SK-N-SH (cell line): ENCODE measurements around the gene NOL4L. TPM values are rescaled to one million over a fixed set of nuclear protein-coding genes. Genes with fewer than 3 reads are reported as not detected.

Source experiments
- CTCF ChIA-PET: fragments of 300-600, 350-600 bp; formaldehyde crosslinking; extraction: SDS; loops from one replicate; lab custom pipeline; 2021; lab: Yijun Ruan, JAX
- POLR2A ChIA-PET: fragments of 350-600 bp; sonication (Branson Sonifier 250); formaldehyde crosslinking; extraction: SDS; loops from one replicate; lab custom pipeline; 2020; ENCODE audit warnings: antibody characterized with exemption, inconsistent platforms; lab: Yijun Ruan, JAX
- DNase-seq: peaks from one replicate; pipeline ENCODE4 v3.0.0; 2012
- H2AFZ ChIP-seq: fragments of 200-600 bp; sonication (generic); 2 replicates; pipeline ENCODE4 v1.8.1; 2016; ENCODE audit warnings: antibody characterized with exemption, mild to moderate bottlenecking, low read depth
- H3F3A ChIP-seq: fragments of 200-600 bp; sonication (generic); replicated peaks from 2 replicates; pipeline ENCODE3; 2016; ENCODE audit warnings: antibody characterized with exemption, mild to moderate bottlenecking; ENCODE audit not compliant: insufficient read depth
- H3K27ac ChIP-seq, 2 experiments: fragments of 200-500 bp in 1 of 2; fragments of 200-600 bp in 1 of 2; sonication (Bioruptor generic) in 1 of 2; sonication (generic), shearing (Covaris generic) in 1 of 2; 2 replicates each; pipeline versions ENCODE4 v1.5.1 to v1.6.1; 2014 to 2016; ENCODE audit warnings: low read depth in 2 of 2, inconsistent platforms in 1 of 2, low read length in 1 of 2, mild to moderate bottlenecking in 1 of 2, mixed read lengths in 1 of 2
- H3K27me3 ChIP-seq: fragments of 200-600 bp; sonication (generic), shearing (Covaris generic); 2 replicates; pipeline ENCODE4 v1.6.1; 2016; ENCODE audit warnings: mixed run types; ENCODE audit not compliant: insufficient read depth
- H3K36me3 ChIP-seq, 2 experiments: fragments of 200-500 bp in 1 of 2; fragments of 200-600 bp in 1 of 2; sonication (Bioruptor generic) in 1 of 2; sonication (generic) in 1 of 2; replicated peaks in 1 of 2; 2 replicates each; pipeline versions ENCODE3 to v1.5.1; 2014 to 2016; ENCODE audit warnings: low read length in 1 of 2, mild to moderate bottlenecking in 1 of 2; ENCODE audit not compliant: insufficient read depth in 2 of 2, control insufficient read depth in 1 of 2
- H3K4me1 ChIP-seq, 2 experiments: fragments of 200-500 bp in 1 of 2; fragments of 200-600 bp in 1 of 2; sonication (Bioruptor generic) in 1 of 2; sonication (generic), shearing (Covaris generic) in 1 of 2; 2 replicates each; pipeline versions ENCODE4 v1.5.1 to v1.6.1; 2014 to 2016; ENCODE audit warnings: low read depth in 1 of 2, low read length in 1 of 2, mixed run types in 1 of 2; ENCODE audit not compliant: insufficient read depth in 2 of 2, control insufficient read depth in 1 of 2
- H3K4me2 ChIP-seq: fragments of 200-600 bp; sonication (generic), shearing (Covaris generic); 2 replicates; pipeline ENCODE4 v1.6.1; 2017; ENCODE audit warnings: mixed run types
- H3K4me3 ChIP-seq, 2 experiments: fragments of 200-500 bp in 1 of 2; fragments of 200-600 bp in 1 of 2; sonication (Bioruptor generic) in 1 of 2; sonication (generic), shearing (Covaris generic) in 1 of 2; 2 replicates each; pipeline versions ENCODE4 v1.5.1 to v1.8.1; 2014 to 2016; ENCODE audit warnings: low read depth in 2 of 2, inconsistent platforms in 1 of 2, low read length in 1 of 2, mild to moderate bottlenecking in 1 of 2, mixed read lengths in 1 of 2, moderate library complexity in 1 of 2
- H3K79me2 ChIP-seq: fragments of 200-600 bp; sonication (generic); 2 replicates; pipeline ENCODE4 v1.8.1; 2017; ENCODE audit warnings: mild to moderate bottlenecking; ENCODE audit not compliant: insufficient read depth
- H3K9ac ChIP-seq: fragments of 200-600 bp; sonication (generic); 2 replicates; pipeline ENCODE4 v1.6.1; 2017; ENCODE audit warnings: mixed run types
- H3K9me2 ChIP-seq: fragments of 200-600 bp; sonication (generic); 2 replicates; pipeline ENCODE4 v1.6.1; 2017; ENCODE audit warnings: mixed run types
- H3K9me3 ChIP-seq: fragments of 200-600 bp; sonication (generic); 2 replicates; pipeline ENCODE4 v1.6.1; 2017; ENCODE audit warnings: mixed run types, mild to moderate bottlenecking, moderate library complexity
- H4K20me1 ChIP-seq: fragments of 200-600 bp; sonication (generic); 2 replicates; pipeline ENCODE4 v1.6.1; 2017; ENCODE audit warnings: mild to moderate bottlenecking, mixed run types; ENCODE audit not compliant: insufficient read depth
- CHD2 ChIP-seq: fragments of 150-350 bp; IDR thresholded peaks from 2 replicates; pipeline ENCODE4 v1.6.1; 2018; ENCODE audit warnings: low read length; ENCODE audit not compliant: partially characterized antibody
- ELF1 ChIP-seq: IDR thresholded peaks from 2 replicates; pipeline ENCODE4 v1.4.0; 2012
- EP300 ChIP-seq, 2 experiments: IDR thresholded peaks; 2 replicates each; pipeline versions ENCODE4 v1.4.0 to v1.6.1; 2012; ENCODE audit warnings: borderline replicate concordance in 1 of 2, low read depth in 1 of 2, low read length in 1 of 2
- FOXM1 ChIP-seq: IDR thresholded peaks from 2 replicates; pipeline ENCODE4 v1.4.0; 2012; ENCODE audit warnings: low read depth, mild to moderate bottlenecking
- GABPA ChIP-seq: IDR thresholded peaks from 2 replicates; pipeline ENCODE4 v1.4.0; 2012; ENCODE audit warnings: low read depth, mild to moderate bottlenecking
- GATA2 ChIP-seq: sonication (generic); formaldehyde crosslinking; IDR thresholded peaks from 2 replicates; pipeline ENCODE4 v1.5.0; 2020; ENCODE audit warnings: mild to moderate bottlenecking, missing genetic modification reagents
- JUND ChIP-seq: IDR thresholded peaks from 2 replicates; pipeline ENCODE4 v1.4.0; 2012
- NFIC ChIP-seq: IDR thresholded peaks from 2 replicates; pipeline ENCODE4 v1.4.0; 2012; ENCODE audit warnings: borderline replicate concordance
- RXRA ChIP-seq: IDR thresholded peaks from 2 replicates; pipeline ENCODE4 v1.4.0; 2012; ENCODE audit warnings: low read depth, mild to moderate bottlenecking, borderline replicate concordance
- SIN3A ChIP-seq: IDR thresholded peaks from 2 replicates; pipeline ENCODE4 v1.6.1; 2012; ENCODE audit warnings: low read depth, mild to moderate bottlenecking, low read length, moderate library complexity, borderline replicate concordance
- TCF12 ChIP-seq: IDR thresholded peaks from 2 replicates; pipeline ENCODE4 v1.4.0; 2012
- TEAD4 ChIP-seq: IDR thresholded peaks from 2 replicates; pipeline ENCODE4 v1.4.0; 2012; ENCODE audit warnings: mild to moderate bottlenecking, borderline replicate concordance; ENCODE audit not compliant: insufficient read depth
- WGBS: methylation state at CpG from one replicate; pipeline ENCODE4 v1.1.6; 2017; ENCODE audit warnings: low lambda C conversion rate; 5-methylcytosine and 5-hydroxymethylcytosine counted together
- polyA plus RNA-seq, 3 experiments: library from polyadenylated mRNA; depleted of rRNA; stranded (reverse); fragments of >200 nt; gene quantifications; 2 replicates each; pipeline ENCODE4 v1.2.3, GENCODE V29; 2012
- TF ChIP-seq, protein P1 (sequence below): IDR thresholded peaks from 2 replicates; pipeline ENCODE4; 2012
- TF ChIP-seq, protein P2 (sequence below): IDR thresholded peaks from 2 replicates; pipeline ENCODE4 v1.4.0; 2012; ENCODE audit warnings: low read depth, borderline replicate concordance
- TF ChIP-seq, protein P3 (sequence below): IDR thresholded peaks from 2 replicates; pipeline ENCODE4 v1.4.0; 2012; ENCODE audit warnings: low read depth
- TF ChIP-seq, protein P4 (sequence below): fragments of 200-600 bp; sonication (generic); IDR thresholded peaks from 2 replicates; pipeline ENCODE4 v1.6.1; 2017; ENCODE audit warnings: antibody characterized with exemption, mild to moderate bottlenecking, moderate library complexity
- TF ChIP-seq, protein P5 (sequence below): fragments of 150-350 bp; IDR thresholded peaks from 2 replicates; pipeline ENCODE4 v1.6.1; 2017; ENCODE audit warnings: antibody characterized with exemption, low read length, low read depth, borderline replicate concordance

Gene NOL4L
- polyA plus RNA-seq, 1 of the 3 experiments (the other 2 are of a cell fraction) = 14.3 TPM

DNA sequence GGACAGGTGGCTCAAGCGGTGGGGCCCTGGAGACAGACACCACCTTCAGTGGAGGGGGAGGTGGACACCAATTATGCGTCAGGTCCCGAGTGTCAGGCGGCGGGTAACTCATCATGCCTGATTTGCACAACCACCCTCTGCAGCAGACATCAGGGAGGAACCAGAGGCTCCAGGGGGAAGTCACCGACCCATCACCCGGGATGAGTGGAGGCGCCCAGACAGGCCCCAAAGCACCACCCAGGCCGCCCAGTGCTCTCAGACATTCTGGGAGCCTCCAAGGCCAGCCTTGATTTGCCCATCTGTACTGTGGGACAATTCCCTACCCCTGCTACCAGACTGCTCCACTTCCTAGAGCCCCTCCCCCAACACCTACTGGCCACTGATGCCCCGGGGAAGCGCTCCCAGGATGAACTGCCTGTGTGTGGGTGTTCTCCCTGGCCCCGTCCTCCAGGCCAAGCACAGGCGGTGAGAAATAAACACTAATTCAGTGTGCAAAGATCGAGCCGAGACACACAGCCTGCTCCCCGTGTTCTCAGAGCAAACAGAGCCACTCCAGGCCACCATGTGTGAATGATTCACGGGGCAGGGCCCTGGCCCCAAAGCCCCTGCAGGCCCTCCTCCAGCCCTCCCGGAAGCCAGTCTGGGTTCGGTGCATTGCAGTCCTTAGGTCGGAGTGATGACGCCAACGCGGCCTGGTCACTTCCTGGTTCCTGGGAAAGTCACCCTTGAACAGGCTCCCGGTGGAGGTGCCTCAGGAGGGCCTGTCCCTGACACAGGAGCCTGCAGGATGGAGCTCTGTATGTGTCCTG, 119.8 kb downstream of the NOL4L start:
- peaks cover 77% of the 10 kb centered on the region for H3K79me2 ChIP-seq
- no peak for TF ChIP-seq CHD2
- TF ChIP-seq, protein P1, sequence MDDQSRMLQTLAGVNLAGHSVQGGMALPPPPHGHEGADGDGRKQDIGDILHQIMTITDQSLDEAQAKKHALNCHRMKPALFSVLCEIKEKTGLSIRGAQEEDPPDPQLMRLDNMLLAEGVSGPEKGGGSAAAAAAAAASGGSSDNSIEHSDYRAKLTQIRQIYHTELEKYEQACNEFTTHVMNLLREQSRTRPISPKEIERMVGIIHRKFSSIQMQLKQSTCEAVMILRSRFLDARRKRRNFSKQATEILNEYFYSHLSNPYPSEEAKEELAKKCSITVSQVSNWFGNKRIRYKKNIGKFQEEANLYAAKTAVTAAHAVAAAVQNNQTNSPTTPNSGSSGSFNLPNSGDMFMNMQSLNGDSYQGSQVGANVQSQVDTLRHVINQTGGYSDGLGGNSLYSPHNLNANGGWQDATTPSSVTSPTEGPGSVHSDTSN = no peak
- TF ChIP-seq, protein P2, sequence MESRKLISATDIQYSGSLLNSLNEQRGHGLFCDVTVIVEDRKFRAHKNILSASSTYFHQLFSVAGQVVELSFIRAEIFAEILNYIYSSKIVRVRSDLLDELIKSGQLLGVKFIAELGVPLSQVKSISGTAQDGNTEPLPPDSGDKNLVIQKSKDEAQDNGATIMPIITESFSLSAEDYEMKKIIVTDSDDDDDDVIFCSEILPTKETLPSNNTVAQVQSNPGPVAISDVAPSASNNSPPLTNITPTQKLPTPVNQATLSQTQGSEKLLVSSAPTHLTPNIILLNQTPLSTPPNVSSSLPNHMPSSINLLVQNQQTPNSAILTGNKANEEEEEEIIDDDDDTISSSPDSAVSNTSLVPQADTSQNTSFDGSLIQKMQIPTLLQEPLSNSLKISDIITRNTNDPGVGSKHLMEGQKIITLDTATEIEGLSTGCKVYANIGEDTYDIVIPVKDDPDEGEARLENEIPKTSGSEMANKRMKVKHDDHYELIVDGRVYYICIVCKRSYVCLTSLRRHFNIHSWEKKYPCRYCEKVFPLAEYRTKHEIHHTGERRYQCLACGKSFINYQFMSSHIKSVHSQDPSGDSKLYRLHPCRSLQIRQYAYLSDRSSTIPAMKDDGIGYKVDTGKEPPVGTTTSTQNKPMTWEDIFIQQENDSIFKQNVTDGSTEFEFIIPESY = no peak
- TF ChIP-seq FOXM1 = no peak
- no peak for TF ChIP-seq GABPA
- TF ChIP-seq TCF12 = no peak
- TF ChIP-seq, protein P3, sequence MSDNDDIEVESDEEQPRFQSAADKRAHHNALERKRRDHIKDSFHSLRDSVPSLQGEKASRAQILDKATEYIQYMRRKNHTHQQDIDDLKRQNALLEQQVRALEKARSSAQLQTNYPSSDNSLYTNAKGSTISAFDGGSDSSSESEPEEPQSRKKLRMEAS = no peak
- no peak for TF ChIP-seq RXRA
- no peak for DNase-seq

DNA sequence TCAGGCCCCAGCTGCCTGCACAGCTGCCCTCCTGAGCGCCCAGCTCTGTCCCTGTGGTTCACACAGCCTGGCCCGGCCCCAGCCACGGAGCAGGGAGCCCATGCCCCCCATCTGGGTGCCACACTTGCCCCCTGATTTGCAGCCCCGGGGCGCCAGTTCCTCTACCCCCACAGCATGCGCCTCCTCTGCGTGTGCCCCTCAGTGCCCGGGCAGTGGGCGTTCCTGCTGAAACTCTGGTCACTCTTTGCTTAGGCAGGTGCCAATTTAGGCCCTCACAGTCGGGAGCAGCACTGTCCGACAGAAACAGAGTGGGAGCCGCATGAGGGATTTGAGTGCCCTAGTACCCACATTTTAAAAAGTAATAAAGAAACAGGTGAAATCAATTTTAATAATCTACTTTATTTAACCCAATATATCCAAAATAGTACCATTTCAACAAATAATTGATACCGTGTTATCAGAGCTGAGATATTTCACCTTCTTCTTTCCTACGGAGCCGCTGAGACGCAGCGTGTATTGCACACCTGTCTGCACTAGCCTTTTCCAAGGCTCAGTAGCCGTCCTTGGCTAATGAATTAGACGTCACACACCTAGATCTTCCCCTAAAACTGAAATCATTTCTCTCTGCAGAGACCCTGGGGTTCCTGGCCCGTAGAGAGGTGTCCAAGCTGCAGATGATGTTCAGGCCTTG, 120.6 kb downstream of the NOL4L start:
- Histone ChIP-seq H3K9me3 (no peaks in the 10 kb centered on the region), H2AFZ (no peak overlapping the region), H3F3A (peaks cover 8% of the 10 kb centered on the region), H3K36me3 (peaks cover 9 to 11% of the 10 kb centered on the region in 2 experiments), H3K4me1 (peaks cover 3 to 56% of the 10 kb centered on the region in 2 experiments; a peak in 3 of 4 replicates), H3K79me2 (peaks cover 77% of the 10 kb centered on the region), H3K9ac (no peak overlapping the region), H3K27me3 (no peaks in the 10 kb centered on the region), H3K9me2 (no peaks in the 10 kb centered on the region), H3K4me2 (no peak overlapping the region), H3K4me3 (no peak overlapping the region), H4K20me1 (peaks cover 23% of the 10 kb centered on the region; the same call in 1 of the 2 replicates), H3K27ac (peak overlapping the region in 1 of 2 experiments; percentile 60; a peak in 1 of 4 replicates)
- CTCF ChIA-PET = no interaction called here
- DNase-seq = no peak
- 93% methylated on average over 17 of the region's 20 CpGs for WGBS
- POLR2A ChIA-PET = no interaction called here
- TF ChIP-seq GATA2 (CRISPR knock-in tag) (no peak), NFIC (no peak), JUND (no peak), EP300 (IDR thresholded peaks at IDR 0.05; ENCODE audit: borderline replicate concordance in 1 of 2, low read depth in 1 of 2, low read length in 1 of 2) (no peak), CHD2 (no peak), ELF1 (no peak), SIN3A (no peak), TEAD4 (no peak), RXRA (no peak), GABPA (no peak)
- TF ChIP-seq, protein P4, sequence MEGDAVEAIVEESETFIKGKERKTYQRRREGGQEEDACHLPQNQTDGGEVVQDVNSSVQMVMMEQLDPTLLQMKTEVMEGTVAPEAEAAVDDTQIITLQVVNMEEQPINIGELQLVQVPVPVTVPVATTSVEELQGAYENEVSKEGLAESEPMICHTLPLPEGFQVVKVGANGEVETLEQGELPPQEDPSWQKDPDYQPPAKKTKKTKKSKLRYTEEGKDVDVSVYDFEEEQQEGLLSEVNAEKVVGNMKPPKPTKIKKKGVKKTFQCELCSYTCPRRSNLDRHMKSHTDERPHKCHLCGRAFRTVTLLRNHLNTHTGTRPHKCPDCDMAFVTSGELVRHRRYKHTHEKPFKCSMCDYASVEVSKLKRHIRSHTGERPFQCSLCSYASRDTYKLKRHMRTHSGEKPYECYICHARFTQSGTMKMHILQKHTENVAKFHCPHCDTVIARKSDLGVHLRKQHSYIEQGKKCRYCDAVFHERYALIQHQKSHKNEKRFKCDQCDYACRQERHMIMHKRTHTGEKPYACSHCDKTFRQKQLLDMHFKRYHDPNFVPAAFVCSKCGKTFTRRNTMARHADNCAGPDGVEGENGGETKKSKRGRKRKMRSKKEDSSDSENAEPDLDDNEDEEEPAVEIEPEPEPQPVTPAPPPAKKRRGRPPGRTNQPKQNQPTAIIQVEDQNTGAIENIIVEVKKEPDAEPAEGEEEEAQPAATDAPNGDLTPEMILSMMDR = no peak
- TF ChIP-seq, protein P5, sequence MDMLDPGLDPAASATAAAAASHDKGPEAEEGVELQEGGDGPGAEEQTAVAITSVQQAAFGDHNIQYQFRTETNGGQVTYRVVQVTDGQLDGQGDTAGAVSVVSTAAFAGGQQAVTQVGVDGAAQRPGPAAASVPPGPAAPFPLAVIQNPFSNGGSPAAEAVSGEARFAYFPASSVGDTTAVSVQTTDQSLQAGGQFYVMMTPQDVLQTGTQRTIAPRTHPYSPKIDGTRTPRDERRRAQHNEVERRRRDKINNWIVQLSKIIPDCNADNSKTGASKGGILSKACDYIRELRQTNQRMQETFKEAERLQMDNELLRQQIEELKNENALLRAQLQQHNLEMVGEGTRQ = no peak

More for the DNA sequence above, 119.8 kb downstream of the NOL4L start:
- Histone ChIP-seq H3K27ac (peak overlapping the region in 1 of 2 experiments; percentile 6; a peak in 1 of 4 replicates), H3K4me1 (peaks cover 10 to 63% of the 10 kb centered on the region in 2 experiments; a peak in 3 of 4 replicates), H3K4me2 (no peak overlapping the region), H3K9me2 (no peaks in the 10 kb centered on the region), H3F3A (peaks cover 10% of the 10 kb centered on the region), H3K36me3 (peaks cover 9 to 11% of the 10 kb centered on the region in 2 experiments), H3K9me3 (no peaks in the 10 kb centered on the region), H3K4me3 (no peak overlapping the region), H3K27me3 (no peaks in the 10 kb centered on the region), H3K9ac (no peak overlapping the region), H2AFZ (no peak overlapping the region), H4K20me1 (peaks cover 23% of the 10 kb centered on the region; the same call in 1 of the 2 replicates)
- WGBS = 74% methylated on average over 9 of the region's 24 CpGs
- ChIA-PET POLR2A (no interaction called here), CTCF (interaction anchor here (1.4 to 1.7 kb wide), 2 partner anchors 56 to 188 kb away, joined by 4 to 6 read pairs; no protein-coding TSS in a partner anchor)
